ENCODE results near the gene NR1I3. TPM values are rescaled to one million over a fixed set of nuclear protein-coding genes. Genes with fewer than 3 reads are reported as not detected.
"Not testable (repeated sequence)": the region's sequence is repeated elsewhere in the genome, so short reads cannot be mapped to it uniquely, and the experiment has no call there.

The NR1I3 gene
- total RNA-seq, 1 donor from 2014 or later, result not detected

- Mint-ChIP-seq H3K4me1 (ENCODE audit: unreplicated experiment) (peaks cover 31% of the 10 kb centered on the region), H3K27ac (ENCODE audit: unreplicated experiment) (peak overlapping the region; percentile 98), H3K36me3 (ENCODE audit: low read depth, unreplicated experiment) (peaks cover 14% of the 10 kb centered on the region), H3K9me3 (ENCODE audit: unreplicated experiment) (no peaks in the 10 kb centered on the region), H3K27me3 (ENCODE audit: unreplicated experiment) (peaks cover 2% of the 10 kb centered on the region), H3K4me3 (ENCODE audit: unreplicated experiment) (peak overlapping the region; percentile 100)
- peak; percentile 81 for DNase-seq (ENCODE audit: low spot score)
- TF ChIP-seq, protein P1, sequence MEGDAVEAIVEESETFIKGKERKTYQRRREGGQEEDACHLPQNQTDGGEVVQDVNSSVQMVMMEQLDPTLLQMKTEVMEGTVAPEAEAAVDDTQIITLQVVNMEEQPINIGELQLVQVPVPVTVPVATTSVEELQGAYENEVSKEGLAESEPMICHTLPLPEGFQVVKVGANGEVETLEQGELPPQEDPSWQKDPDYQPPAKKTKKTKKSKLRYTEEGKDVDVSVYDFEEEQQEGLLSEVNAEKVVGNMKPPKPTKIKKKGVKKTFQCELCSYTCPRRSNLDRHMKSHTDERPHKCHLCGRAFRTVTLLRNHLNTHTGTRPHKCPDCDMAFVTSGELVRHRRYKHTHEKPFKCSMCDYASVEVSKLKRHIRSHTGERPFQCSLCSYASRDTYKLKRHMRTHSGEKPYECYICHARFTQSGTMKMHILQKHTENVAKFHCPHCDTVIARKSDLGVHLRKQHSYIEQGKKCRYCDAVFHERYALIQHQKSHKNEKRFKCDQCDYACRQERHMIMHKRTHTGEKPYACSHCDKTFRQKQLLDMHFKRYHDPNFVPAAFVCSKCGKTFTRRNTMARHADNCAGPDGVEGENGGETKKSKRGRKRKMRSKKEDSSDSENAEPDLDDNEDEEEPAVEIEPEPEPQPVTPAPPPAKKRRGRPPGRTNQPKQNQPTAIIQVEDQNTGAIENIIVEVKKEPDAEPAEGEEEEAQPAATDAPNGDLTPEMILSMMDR (IDR thresholded peaks at IDR 0.05; ENCODE audit: unreplicated experiment), result peak; percentile 99
Observed at GRCh38 chr1:161227196-161227871, 10.7 kb downstream of the NR1I3 start.

- Mint-ChIP-seq H3K4me1 (ENCODE audit: unreplicated experiment) (peaks cover 31% of the 10 kb centered on the region), H3K4me3 (ENCODE audit: unreplicated experiment) (peak overlapping the region; percentile 100), H3K27ac (ENCODE audit: unreplicated experiment) (peak overlapping the region; percentile 98), H3K27me3 (ENCODE audit: unreplicated experiment) (peaks cover 2% of the 10 kb centered on the region), H3K9me3 (ENCODE audit: unreplicated experiment) (no peaks in the 10 kb centered on the region), H3K36me3 (ENCODE audit: low read depth, unreplicated experiment) (peaks cover 14% of the 10 kb centered on the region)
- DNase-seq (ENCODE audit: low spot score), result no peak
- TF ChIP-seq, protein P1 (IDR thresholded peaks at IDR 0.05; ENCODE audit: unreplicated experiment), result no peak
Observed at GRCh38 chr1:161226759-161227158, 11.2 kb downstream of the NR1I3 start.

- Mint-ChIP-seq H3K36me3 (ENCODE audit: low read depth, unreplicated experiment) (peaks cover 14% of the 10 kb centered on the region), H3K9me3 (ENCODE audit: unreplicated experiment) (no peaks in the 10 kb centered on the region), H3K4me3 (ENCODE audit: unreplicated experiment) (peak overlapping the region; percentile 100), H3K27ac (ENCODE audit: unreplicated experiment) (peak overlapping the region; percentile 98), H3K4me1 (ENCODE audit: unreplicated experiment) (peaks cover 31% of the 10 kb centered on the region), H3K27me3 (ENCODE audit: unreplicated experiment) (peaks cover 2% of the 10 kb centered on the region)
- DNase-seq (ENCODE audit: low spot score), result no peak
- TF ChIP-seq, protein P1 (IDR thresholded peaks at IDR 0.05; ENCODE audit: unreplicated experiment), result no peak
Observed at GRCh38 chr1:161226320-161226711, 11.7 kb downstream of the NR1I3 start.

- Mint-ChIP-seq H3K27me3 (ENCODE audit: unreplicated experiment) (peaks cover 2% of the 10 kb centered on the region), H3K9me3 (ENCODE audit: unreplicated experiment) (no peaks in the 10 kb centered on the region), H3K36me3 (ENCODE audit: low read depth, unreplicated experiment) (peaks cover 14% of the 10 kb centered on the region), H3K4me1 (ENCODE audit: unreplicated experiment) (peaks cover 31% of the 10 kb centered on the region), H3K27ac (ENCODE audit: unreplicated experiment) (peak within 1 kb of the TSS; percentile 98), H3K4me3 (ENCODE audit: unreplicated experiment) (peak within 1 kb of the TSS; percentile 100)
- peak; percentile 81 for DNase-seq (ENCODE audit: low spot score)
- TF ChIP-seq, protein P1 (IDR thresholded peaks at IDR 0.05; ENCODE audit: unreplicated experiment), result peak; percentile 21
Observed at GRCh38 chr1:161225534-161226319, 12.3 kb downstream of the NR1I3 start, which contains the start of gene TOMM40L. Gene TOMM40L, plus strand, starts transcription at chr1:161226060. Its CDS starts 430 bp downstream, at chr1:161226490.

GRCh38 chr1:161225178-161225533 is 12.8 kb downstream of the NR1I3 start:
- no peak for DNase-seq (ENCODE audit: low spot score)
- Mint-ChIP-seq H3K9me3 (ENCODE audit: unreplicated experiment) (no peaks in the 10 kb centered on the region), H3K27ac (ENCODE audit: unreplicated experiment) (no peak overlapping the region), H3K36me3 (ENCODE audit: low read depth, unreplicated experiment) (peaks cover 14% of the 10 kb centered on the region), H3K4me3 (ENCODE audit: unreplicated experiment) (peak overlapping the region; percentile 74), H3K4me1 (ENCODE audit: unreplicated experiment) (peaks cover 31% of the 10 kb centered on the region), H3K27me3 (ENCODE audit: unreplicated experiment) (peaks cover 2% of the 10 kb centered on the region)
- TF ChIP-seq, protein P1 (IDR thresholded peaks at IDR 0.05; ENCODE audit: unreplicated experiment), result no peak

DNA sequence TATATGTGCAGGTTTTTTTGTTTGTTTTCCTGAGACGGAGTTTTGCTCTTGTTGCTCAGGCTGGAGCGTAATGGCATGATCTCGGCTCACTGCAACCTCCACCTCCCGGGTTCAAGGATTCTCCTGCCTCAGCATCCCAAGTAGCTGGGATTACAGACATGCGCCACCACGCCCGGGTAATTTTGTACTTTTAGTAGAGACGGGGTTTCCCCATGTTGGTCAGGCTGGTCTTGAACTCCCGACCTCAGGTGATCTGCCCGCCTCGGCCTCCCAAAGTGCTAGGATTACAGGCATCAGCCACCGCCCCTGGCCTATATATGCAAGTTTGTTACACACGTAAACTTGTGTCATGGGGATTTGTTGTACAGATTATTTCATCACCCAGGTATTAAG is 13.3 kb downstream of the NR1I3 start:
- DNase-seq (ENCODE audit: low spot score); H3K4me3 Mint-ChIP-seq (ENCODE audit: unreplicated experiment); H3K27ac Mint-ChIP-seq (ENCODE audit: unreplicated experiment); H3K27me3 Mint-ChIP-seq (ENCODE audit: unreplicated experiment); H3K9me3 Mint-ChIP-seq (ENCODE audit: unreplicated experiment): not testable (repeated sequence)
- Mint-ChIP-seq H3K36me3 (ENCODE audit: low read depth, unreplicated experiment) (peaks cover 14% of the 10 kb centered on the region), H3K4me1 (ENCODE audit: unreplicated experiment) (peaks cover 31% of the 10 kb centered on the region)

Measured in endothelial cell (in vitro differentiated cells).